ENCODE results near the gene CDKN1C. TPM values are rescaled to one million over a fixed set of nuclear protein-coding genes. Genes with fewer than 3 reads are reported as not detected.

The CDKN1C gene
- total RNA-seq = 5.7 and 11.9 TPM in 2 replicates

GRCh38 chr11:2885678-2886081 is at the start of gene CDKN1C:
Gene CDKN1C (minus strand): TSS chr11:2885775. CDS start chr11:2885456, 319 bp downstream.

GRCh38 chr11:2928605-2929530 is 43.3 kb upstream of the CDKN1C start, which contains the start of gene PHLDA2:
Gene PHLDA2 (minus strand): TSS chr11:2929420. CDS start chr11:2929364, 56 bp downstream.

Other genes starting within 250 kb of the CDKN1C start
- gene KCNQ1OT1, start 185.8 kb downstream of the CDKN1C start, total RNA-seq = 0.37 and 0.42 TPM in 2 replicates
- 126 TPM in 2 replicates for gene PHLDA2, start 43.6 kb upstream of the CDKN1C start, total RNA-seq
- 103 and 124 TPM in 2 replicates for gene NAP1L4, start 106.6 kb upstream of the CDKN1C start, total RNA-seq
- 40.2 and 47.2 TPM in 2 replicates for gene CARS1, start 171.6 kb upstream of the CDKN1C start, total RNA-seq

Data from airway epithelial cell (primary cell).